RCC 7860 (cell line): ENCODE results near the gene OLFML1.
"Not testable (repeated sequence)": the region's sequence is repeated elsewhere in the genome, so short reads cannot be mapped to it uniquely, and the experiment has no call there.

ENCODE experiments used
- DNase-seq: peaks from one replicate; pipeline ENCODE4 v3.0.0-alpha.2; 2015; ENCODE audit warnings: low spot score
- FAIRE-seq: peaks from 2 replicates; lab custom pipeline; 2012; peaks lifted over from hg19 to GRCh38; lab: Jason Lieb, UNC

OLFML1 gene

DNA sequence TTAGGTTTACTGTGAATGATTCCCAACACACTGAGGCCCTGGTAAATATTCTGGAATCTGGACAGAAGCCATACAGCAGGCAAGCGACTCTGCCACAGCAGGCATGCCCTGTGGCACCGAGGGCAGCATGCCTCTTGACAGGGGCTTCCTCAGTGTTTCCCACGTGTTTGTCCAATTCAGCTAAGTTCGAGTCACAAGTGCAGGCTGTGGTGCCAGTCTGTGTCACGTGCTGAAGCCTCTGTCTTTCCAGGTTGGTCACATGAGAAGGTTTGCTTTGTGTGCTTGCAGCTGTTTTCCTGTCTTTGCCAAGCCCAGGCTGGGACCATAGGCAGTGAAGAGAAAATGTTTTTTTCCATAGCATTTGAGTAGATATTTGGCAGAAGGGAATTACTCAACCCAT lies 26.1 kb downstream of the OLFML1 start:
- FAIRE-seq = no peak
- DNase-seq = no peak

DNA sequence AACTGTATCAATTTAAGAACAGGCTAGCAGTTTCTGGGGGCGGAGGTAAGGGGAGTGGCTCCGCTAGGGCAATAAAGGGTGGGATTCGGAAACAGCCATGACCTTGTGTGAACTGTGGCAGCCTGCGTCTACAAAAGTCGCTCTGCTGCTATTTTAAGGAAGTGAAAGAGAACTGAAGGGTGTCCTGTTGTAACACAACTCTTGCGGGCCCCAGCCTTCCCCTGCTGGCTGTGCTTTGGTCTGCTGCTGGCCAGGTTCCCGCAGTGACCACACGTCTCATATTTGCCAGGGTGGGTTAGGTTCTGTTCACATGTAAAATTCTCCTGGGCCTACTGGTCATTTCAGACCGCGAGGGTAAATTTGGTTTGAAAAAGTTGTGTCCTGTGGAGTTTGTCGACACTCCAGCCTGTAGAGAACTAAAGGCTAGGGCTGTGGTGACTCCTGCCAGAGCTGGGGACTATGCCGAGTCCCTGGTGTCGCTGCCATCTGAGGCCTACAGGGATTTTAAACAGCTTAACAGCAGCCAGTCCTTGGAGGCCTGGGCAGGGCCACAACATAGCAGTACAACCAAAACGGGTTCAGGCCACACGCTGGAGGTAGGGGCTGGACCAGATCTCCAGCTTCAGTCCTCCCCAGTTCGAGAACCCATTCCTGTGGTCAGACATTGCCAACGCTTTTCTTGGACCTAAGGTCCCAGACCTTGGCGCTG lies 27.4 kb downstream of the OLFML1 start:
- DNase-seq = no peak
- no peak for FAIRE-seq

DNA sequence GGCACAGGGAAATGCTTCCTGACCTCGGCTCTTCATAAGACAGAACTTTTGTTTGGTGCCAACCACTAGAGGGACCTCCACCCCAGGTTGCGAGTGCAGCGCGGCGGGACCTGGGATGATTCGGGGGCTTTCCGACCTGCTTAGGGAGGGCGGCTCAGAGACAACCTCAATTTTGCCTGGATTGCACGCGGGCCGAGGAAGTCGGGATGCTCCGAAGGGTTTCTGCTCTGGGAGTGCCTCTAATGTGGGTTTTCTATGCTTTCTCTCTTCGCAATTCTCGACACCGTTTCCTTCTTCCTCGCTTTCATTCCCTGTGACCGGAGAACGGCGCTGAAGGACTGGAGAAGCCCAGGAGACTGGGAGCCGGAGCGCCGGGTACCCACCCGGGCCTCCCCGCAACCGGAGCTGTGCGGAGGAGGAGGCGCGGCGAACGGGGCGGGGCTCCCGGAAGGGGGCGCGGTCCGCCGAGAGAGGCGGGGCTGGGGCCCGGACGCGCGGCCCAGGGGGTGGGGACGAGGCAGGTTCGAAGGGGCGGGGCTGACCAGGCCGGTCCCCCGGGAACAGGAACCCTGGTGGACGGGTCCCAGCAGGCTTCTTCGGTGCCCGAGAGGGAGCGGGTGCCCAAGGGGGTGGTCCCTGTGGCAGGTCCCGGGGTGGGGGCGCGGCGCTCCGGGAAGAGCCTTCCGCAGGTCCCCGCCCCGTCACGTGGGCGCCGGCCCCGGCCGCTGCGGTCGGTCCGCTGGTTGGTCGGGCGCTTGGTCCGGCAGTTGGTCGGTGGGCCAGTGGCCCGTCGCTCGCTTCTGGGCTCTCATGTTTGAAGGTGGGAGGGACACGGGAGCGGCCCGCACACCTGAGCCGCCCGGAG lies 28.2 kb downstream of the OLFML1 start, which contains the start of gene PPFIBP2:
Gene PPFIBP2, plus strand, starts transcription at position 766 of the 865 bp plus-strand sequence. CDS start 35,477 bp downstream, outside the sequence.
- DNase-seq (peak; percentile 26), FAIRE-seq (no peak)

DNA sequence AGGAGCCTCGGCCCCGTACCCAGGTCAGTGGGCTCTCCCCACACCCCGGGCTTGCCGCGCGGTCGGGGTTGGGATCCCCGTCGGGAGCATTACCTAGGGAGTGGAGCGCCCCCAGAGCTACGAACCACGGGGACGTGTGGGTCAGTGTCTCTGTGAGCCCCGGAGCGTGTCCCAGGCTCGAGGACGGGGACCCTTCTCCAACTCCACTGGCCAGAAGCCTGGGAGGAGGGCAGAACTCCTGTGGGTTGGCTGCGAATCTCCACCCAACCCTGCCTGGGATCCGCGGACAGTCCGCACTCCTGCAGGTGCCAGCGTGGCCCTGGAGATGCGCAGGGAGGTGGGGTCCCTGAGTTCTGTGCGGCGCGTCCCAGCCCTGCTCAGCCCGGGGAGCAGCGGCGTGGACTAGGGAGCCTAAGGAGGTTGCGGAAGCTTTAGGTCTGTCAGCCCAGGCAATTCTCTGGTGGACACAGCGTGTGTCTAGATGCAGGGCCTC lies 28.8 kb downstream of the OLFML1 start:
- DNase-seq = no peak
- no peak for FAIRE-seq

DNA sequence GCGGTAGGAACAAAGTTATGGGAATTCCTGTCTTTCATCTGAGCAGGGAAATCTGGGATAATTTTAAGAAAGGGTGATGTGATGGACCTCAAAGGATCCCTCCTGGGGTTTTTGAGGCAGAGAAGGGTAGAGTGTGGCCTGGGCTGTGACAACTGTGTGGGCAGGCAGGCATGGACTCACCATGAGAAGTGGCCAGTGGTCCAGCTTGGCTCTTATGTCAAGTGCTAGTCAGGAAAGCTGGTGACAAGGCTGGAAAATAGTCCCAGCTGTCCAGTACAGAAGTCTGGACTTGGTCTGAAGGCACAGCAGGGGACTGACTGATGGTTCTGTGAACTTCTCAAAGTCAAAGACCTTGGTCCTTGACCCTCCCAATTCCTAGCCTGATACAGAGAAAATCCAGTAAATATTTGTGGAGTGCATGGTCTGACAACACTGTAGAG lies 30.2 kb downstream of the OLFML1 start:
- no peak for DNase-seq
- no peak for FAIRE-seq

DNA sequence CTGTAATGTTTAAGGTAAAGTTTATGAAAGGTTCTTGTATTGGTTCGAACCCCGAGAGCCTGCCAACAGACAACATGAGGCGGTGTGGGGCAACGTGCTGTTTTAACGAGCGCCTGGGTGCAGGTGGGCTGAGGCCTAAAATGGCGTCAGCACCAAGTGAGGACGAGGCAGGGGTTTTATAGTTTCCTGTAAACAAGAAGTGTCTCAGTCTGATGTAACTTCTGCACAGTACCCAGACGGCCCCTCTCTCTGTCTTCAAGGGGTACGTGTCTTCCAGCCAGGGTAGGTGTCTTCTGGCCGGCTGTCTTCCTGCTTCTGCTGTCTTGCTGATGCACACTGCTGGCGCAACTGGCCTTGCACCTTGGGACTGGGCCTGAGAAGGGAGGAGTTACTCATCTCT lies 31.2 kb downstream of the OLFML1 start:
- FAIRE-seq (no peak), DNase-seq (no peak)

DNA sequence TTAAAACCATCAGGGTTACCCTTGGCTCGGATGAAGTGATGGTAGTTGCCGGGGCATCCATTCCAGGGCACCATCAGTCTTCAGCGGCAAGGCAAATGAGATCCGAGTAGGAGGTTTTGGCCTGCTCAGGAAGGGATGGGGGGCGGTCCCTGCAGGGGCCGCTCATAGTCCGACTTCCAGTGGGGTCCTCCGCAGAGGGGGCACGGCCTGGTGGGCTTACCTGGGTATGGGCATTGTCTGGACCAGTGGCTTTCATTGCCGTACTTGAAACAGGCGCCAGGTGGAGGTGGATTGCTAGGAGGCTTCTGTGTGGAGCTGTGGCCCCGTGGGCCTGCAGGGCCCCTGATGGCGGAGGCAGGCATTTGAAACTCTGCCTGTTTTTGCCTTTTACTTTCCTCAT lies 32.4 kb downstream of the OLFML1 start:
- not testable (repeated sequence) for FAIRE-seq, DNase-seq

DNA sequence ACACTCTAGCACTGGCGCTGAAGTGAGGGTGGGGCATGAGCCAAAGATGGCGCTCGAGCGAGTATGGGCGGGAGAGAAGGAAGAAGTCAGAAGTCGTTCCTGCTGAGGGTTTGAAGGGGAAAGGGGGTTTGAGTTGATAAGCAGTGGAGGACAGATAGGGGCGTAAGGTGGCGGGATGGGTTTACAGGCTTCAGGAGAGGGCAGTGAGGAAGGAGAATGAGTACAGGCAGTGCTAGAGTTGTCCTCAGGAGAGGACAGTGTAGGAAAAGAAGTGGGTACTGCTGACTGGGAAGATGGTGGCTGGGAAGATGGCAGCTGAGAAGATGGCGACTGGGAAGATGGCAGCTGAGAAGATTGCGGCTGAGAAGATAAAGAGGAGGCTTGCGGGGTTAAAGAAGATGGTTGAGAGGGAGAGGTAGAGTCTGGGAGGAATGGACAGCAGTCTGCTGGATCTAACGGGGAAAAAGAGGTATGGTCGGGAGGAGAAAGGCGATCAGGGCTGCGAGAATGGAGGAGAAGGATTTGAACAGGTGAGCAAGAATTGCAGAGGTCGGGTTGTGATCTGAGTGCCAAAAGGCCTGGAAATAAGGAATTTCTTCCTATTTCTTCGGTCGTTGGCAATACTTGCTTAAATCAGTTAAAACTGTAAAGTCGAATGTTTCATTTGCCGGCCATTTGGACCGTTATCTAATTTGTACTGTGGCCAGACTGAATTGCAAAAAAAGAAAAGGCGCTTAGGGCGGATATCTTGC lies 33.7 kb downstream of the OLFML1 start:
- FAIRE-seq (no peak), DNase-seq (no peak)

DNA sequence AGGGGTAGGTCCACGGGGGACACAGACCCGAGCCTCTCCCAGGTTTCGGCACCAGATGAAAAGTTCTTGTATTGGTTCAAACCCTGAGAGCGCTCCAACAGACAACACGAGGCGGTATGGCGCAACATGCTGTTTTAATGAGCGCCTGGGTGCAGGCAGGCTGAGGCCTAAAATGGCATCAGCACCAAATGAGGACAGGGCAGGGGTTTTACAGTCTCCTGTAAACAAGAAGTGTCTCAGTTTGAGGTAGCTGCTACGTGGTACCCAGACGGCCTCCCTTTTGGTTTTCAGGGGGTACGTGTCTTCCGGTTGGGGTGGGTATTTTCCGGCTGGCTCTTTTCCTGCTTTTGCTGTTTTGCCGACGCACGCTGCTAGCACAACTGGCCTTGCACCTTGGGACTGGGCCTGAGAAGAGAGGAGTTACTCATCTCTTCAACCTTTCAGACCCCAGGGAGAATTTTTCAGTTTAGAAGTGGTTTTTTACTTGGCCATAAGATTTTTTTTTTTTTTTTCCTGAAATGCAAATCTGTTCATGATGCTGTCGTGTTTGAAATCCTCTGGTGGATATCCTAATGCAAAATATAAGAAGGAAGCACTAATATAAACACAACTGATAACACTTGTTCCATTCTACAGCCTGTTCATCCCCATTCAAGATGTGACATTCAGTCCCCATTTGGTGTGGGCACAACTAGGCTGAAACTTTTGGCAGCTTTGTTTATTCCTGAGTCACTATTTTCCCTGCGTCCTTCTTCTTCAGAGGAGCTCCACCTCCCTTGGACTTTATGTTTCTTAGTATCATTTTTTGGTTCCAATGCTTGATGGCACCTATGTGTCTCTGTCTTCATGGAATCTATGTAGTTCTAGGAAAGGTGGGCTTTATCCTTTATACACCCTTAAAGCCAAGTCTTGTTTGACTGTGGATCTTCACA lies 35.0 kb downstream of the OLFML1 start:
- FAIRE-seq = no peak
- DNase-seq = no peak

DNA sequence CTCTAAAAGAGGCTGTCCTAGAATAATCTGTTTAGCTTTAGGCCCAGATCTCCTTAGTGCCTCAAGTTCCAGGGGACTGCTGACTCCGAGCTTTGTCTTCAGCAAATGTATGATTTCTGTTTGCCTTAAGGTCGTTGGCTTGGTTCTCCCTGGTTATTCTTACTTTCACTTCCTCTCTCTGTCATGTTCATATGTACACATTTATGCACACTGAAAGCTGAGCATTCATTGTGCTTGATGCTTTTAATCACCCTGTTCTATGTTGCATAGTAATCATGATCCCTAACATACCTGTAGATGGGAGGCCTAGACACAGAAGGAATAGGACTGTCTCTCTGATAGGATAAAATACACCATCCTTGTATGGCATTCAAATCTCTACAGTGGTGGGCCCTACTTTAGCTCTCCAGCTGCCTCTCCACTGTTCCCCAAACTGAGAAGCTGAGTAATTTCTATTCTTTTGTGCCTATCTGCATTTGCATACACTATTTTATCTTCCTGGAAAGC lies 35.7 kb downstream of the OLFML1 start:
- DNase-seq (no peak), FAIRE-seq (no peak)

DNA sequence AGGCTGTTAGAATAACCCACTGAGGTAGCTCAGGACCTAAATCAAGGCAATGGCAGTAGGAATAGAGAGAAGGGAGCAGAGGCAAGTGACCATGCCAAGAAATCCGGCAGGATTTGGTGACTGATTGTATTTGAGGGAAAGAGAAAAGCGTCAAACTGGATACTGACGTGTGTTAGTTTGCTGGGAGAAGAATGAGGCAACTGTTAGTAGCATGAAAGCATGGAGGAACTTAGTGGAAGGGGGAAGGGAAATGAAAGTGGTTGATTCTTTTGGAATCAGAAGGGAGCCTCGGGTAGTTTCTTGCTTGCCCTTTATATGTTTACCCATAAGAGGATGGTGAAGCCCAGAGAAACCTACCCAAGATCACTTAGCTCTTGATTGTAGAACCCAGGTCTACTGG lies 36.8 kb downstream of the OLFML1 start:
- no peak for FAIRE-seq
- DNase-seq = no peak

DNA sequence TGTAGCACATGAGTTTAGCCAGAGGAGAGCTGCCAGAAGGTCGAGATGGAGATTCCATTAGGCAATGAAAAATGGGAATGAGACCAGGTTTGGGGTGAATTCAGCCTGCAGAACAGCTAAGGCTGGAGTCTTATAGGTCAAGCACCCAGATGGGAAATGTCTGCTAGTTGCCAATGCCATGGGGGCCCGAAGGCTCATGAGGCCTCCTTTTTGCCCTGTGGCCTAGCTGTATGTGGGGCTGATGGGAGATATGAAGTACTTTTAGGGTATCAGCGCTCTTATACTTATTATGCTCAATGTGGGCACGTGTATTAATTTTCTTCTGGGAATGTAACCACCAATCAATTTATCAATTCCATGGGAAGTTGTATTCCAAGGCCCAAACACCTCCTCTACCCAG lies 37.2 kb downstream of the OLFML1 start:
- FAIRE-seq = no peak
- DNase-seq = no peak

DNA sequence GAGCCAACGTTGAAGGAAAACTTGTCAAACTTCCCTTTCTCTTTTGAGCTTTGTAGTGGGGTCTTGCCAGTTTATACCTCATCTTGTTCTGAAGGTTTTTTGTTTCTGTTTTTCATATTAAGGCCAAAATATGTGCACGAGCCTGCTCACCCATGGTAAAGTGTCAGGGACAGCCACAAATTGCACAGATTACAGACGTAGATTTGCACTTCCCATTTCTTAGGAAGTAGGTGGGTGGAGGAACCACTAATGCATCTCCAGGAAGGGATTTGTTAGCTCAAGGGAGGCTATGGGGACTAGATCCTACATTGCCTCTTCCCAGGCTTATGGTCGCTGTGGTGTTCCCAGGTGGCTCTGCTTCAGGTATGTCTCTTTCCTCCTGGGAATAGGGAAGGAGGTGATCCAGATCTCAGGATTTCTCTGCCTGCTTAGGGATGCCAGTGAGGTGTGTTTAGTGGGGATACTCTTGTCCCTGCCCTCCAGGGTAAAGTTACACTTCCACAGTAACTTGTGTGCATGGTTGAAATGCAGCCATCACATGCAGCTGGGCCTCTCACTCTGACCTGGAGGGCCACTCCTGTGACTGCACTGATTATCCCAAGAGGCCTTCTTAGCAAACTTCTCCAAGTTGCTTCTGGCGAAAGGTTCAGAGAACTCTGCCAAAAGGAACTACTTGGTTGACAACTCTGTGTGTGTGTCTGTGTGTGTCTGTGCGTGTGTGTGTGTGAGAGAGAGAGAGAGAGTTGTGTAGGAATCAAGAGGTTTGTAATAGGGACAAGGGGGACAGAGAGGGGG lies 38.3 kb downstream of the OLFML1 start:
- no peak for DNase-seq
- FAIRE-seq = no peak

DNA sequence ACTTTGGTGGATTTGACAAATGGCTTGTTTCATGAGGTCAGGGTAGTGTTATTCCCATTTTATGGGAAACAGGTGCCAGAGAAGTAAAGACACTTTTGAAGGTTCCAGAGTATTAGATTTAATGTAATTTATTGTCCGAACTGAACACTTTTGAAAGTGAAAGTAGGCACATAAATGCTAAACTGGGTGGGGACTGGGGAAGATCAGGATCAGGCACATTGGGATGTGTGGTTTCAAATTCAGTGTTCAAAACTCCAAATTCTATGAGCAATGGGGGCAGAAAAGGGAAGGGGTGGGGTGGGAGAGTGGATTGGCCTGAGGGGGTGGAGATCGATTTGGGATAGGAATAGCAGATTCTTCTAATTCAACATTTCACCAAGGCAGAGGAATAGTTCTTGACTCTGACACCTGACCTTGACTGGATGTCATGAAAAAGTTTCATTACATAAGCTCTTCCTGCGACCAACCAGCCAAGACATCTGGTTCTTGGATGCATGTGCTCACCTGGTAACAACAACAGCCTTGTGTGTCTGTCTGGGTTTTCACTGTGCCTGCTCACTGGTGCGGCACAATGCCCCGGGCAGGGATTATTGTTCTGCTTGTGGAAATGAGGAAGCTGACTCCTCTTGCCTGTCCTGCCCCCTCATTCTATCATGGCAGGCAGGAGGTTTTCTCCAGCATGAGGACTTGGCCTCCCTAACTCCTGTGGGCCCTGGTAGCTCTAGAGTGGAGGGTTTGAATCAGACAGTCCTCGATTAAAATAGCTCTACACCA lies 39.3 kb downstream of the OLFML1 start:
- DNase-seq (no peak), FAIRE-seq (no peak)

DNA sequence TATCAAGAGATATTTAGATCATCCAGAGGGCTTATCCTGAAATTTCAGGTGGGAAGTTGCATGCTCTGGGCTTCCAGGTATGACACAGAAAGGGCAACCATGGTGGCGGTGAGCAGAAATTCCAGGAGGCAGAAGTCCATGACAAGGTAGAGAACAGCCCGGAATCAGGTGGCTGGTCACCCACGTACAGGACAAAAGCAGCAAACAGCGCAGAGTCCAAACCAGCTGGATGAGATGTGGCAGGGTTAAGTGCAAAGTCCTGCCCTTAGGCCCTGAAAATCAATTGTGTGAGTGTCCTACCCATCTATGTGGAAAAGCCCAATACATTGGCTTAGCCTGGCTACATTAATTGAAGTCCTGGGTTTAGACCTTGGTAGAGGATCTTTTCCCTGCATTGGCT lies 40.1 kb downstream of the OLFML1 start:
- DNase-seq (no peak), FAIRE-seq (no peak)

DNA sequence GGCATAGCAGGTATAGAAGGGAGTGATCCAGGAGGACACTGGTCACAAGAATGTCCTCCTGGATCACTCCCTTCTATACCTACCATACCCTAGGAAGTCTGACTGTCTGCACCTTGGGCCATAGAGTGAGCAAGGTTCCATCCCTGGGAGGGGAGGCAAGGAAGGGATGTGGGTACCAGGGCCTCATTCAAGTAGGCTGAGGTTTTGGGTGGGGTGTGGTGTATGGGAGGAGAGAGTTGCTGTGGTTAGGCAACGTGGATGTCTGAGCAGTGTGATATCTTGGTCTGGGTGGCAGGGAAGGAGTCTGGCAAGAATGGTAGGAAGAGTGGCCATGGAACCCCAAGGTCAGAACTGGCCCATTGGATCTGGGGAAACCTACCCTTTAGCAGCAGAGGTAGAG lies 41.7 kb downstream of the OLFML1 start:
- DNase-seq = no peak
- no peak for FAIRE-seq

DNA sequence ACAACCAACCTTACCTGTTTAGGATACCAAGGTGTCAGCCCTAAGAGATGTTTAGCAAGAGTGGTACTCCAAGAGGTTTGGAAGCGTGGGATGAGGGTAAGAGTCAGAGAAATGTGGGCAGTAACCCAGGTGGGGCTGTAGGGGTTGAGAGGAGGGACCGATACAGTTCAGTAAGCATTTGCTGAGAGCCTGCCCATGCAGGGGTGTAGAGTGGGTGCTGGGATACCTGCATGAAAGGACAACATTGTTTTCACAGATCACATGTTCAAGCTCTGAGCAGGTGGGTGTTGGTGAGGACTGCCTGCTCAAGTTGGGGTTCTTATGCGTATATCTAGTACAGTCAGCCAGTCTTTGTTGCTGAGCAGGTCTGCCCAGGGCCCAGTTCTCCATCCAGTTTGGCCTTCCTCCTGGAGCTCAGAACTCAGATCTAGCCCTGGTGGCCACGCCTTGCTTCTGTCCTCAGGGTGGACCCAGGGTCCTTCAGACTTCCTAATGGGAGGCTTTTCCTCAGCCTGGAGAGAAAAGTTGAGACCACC lies 43.3 kb downstream of the OLFML1 start:
- FAIRE-seq (no peak), DNase-seq (no peak)

DNA sequence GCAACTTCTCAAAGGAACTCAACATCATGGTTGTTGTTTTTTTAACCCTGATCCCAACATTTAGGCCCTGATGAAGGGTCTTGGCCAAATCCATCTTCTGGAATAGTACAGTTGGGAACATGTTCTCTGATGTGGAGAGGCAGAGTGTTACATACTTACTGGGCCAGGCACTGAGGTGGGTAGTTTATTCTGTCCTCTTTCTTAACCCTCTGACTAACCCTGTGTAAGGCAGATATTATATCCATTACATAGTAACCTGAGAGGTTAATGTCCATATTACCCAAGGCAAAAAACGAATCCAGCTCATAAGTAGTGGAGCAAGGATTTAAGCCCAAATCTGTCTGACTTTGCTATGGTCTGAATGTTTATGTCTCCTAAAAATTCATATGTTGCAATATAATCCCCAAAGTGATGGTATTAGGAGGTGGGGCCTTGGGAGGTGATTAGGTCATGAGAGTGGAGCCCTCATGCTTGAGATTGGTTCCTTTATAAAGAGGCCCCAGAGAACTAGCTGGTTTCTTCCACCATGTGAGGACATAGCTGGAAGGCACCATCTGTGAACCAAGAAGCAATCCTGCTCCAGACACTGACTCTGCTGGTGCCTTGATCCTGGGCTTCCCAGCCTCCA lies 44.8 kb downstream of the OLFML1 start:
- DNase-seq (no peak), FAIRE-seq (no peak)
